Stimulated activated CD4-positive, alpha-beta T cell treated with anti-CD3 and anti-CD28 coated beads, Interleukin-12 subunit alpha, Interleukin-12 subunit beta, amount 100 ng/mL, for 4 hours (primary cell): ENCODE measurements around the gene RAB31.
"Not testable (repeated sequence)": the region's sequence is repeated elsewhere in the genome, so short reads cannot be mapped to it uniquely, and the experiment has no call there.

ENCODE experiments used
- DNase-seq: peaks from one replicate; pipeline ENCODE4 v3.0.0-alpha.2; 2020

RAB31 gene

GRCh38 chr18:9708057-9708433, at the start of gene RAB31:
Gene RAB31, plus strand, starts transcription at chr18:9708301. Its CDS starts 105 bp downstream, at chr18:9708406.
- DNase-seq, result no peak

GRCh38 chr18:9659499-9660375, 48.4 kb upstream of the RAB31 start:
- no peak for DNase-seq

- no peak for DNase-seq
These were observed 46.5 kb upstream of the RAB31 start for GRCh38 chr18:9661564-9661963.

- DNase-seq, result no peak
These were observed 44.7 kb upstream of the RAB31 start for GRCh38 chr18:9663377-9663776.

DNA sequence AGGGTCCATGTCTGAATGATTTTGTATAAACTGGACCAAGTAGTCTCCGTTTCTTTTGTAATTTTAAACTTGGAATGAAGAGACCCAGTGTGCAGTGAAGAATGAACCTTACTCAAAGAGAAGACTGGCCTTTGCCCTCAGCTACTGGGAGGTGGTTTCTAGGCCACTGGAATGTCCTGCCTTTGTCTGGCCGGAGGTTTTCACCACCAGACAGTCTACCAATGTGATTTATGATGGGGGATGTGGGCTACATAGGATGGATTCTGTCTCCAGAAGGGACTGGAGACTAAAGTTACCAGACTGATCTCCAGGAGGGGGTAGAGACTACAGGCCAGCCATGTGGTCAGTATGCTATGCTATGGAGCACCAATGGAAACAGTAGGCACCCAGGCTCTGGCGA, 42.8 kb upstream of the RAB31 start:
- DNase-seq, result no peak

DNA sequence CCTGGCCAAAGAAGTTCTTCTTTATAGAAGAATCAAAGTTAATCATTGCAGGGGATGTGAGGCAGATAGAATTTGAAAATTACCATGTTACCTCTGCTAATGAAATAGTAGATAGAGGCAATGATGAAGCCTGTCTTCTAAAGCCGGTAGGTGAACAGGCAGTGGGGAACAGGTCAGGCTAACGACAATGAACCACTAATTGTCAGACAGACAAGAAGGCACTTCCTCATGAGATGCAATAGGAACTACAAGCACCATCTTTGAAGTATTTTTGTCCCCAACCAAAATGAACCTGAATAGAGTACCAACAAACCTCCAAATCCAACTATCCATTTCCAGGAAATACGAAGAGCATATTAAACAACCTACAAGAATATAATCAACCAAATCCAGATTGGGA, 41.6 kb upstream of the RAB31 start:
- DNase-seq, result no peak

- no peak for DNase-seq
These were observed 39.1 kb upstream of the RAB31 start for GRCh38 chr18:9669016-9669415.

DNA sequence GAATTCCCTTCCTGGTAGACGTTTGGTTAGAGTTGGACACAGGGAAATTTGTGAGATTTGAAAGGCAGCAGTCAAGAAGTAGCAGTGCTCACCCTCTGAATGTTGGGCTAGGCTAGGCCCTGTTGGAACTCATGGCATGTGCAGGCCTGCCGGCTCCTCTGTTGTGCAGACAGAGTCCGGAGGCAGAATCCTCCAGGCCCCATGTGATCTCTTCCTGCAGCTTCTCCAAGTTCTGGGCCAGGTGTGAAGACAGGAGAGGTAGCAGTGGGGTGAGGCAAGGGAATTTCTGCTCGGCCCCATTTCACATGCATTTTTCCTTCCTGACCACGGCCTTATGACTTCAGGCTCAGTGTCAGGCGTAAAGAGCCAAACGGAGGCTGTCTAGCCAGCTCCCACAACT, 36.9 kb upstream of the RAB31 start:
- DNase-seq, result no peak

- no peak for DNase-seq
These were observed 34.5 kb upstream of the RAB31 start for GRCh38 chr18:9673296-9674251.

DNA sequence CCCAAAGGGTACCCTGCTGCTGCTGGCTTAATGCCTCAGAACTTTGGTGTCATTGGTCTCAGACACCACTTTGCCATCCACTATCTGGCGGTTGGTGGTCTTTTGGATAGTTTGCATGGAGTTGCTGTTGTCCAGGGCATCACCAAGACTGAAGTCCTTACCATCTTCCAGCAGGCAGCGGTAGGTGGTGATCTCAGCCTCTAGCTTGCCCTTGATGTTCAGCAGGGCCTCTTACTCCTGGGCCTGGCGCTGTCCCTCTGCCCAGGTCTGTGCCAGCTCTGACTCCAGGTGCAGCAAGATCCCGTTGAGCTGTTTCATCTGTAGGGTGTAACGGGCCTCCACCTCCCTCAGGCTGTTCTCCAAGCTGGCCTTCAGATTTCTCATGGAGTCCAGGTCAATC, 29.9 kb upstream of the RAB31 start:
- not testable (repeated sequence) for DNase-seq

DNA sequence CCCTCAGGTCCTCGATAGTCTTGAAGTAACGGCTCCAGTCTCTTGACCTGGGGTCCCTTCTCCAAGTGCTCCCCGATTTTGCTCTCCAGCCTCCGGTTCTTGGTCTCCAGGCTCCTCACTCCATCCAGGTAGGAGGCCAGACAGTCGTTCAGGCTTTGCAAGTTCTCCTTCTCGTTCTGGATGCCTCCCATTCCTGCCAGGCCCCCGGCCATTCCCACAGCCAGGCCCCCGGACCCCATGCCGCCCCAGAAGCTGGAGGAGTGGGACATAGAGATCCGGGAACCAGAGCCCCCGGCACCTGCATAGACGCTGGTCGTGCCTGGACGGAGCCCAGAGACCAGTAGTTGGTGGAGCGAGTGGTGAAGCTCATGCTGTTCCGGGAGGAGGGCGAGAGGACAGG, 29.0 kb upstream of the RAB31 start:
- no peak for DNase-seq

DNA sequence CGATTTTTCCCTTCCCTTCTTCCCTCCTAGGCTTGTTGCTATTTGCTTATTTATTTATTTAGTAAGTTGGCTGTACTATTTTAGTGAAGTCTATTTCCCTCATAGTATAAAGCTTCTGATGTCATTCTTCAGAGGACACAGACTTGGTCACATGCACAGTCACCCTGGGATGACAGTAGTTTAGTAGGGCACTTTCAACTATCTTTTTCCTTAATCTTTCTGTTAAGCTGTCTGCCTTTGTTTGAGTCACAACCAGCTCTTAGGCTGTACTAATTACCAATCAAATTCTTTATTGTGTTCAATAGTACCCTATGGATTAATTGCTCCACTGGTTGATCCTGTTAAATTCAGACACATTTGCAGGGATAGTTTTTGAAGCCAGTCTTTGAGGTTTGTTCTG, 26.9 kb upstream of the RAB31 start:
- no peak for DNase-seq

GRCh38 chr18:9682572-9682971, 25.5 kb upstream of the RAB31 start:
- DNase-seq, result no peak

GRCh38 chr18:9683418-9684396, 24.4 kb upstream of the RAB31 start:
- DNase-seq, result no peak

- DNase-seq, result no peak
These were observed 23.1 kb upstream of the RAB31 start for GRCh38 chr18:9684881-9685614.

DNA sequence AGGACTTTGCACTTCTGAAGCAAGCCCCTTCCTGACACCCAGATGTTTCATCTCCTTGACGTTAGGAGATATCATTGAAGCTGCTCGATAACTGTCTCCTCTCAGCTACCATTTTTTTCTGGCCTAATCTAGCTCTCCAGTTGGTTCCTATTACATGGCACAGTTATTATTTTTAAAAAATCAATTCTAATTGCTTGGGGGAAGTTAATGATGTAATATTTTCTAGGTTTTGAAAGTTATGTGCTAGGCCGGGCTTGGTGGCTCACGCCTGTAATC, 22.5 kb upstream of the RAB31 start:
- no peak for DNase-seq

DNA sequence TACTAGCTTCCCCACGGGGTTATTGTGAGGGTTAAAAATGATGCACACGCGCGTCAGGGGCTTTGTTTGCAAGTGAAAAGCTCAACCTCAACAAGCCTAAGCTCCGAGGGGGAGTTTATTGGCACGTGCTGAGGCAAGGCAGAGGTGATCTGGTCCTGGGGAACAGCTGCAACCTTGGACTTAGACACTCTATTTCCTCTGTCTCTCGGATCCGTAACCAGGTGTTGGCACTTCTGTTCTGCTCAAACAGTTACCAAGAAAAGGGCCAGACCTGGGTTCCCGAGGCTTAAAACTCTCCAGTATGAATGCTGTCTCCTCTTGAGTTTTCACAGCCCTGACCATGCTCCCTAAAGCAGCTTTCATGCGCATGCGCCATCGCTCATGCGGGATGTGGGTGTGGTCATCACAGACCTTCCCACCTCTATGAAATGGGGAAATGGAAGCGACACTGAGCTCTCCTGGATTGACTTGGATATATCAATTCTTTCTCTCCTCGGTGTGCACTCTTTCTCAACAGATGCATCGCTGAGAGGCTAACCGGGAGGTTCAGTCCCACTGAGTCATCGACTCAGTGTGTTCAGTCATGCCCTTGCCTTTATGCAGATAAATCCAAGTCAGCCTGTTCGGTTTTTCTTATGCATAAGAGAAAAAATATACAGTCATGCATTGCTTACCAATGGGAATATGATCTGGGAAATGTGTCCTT, 19.9 kb upstream of the RAB31 start:
- no peak for DNase-seq

DNA sequence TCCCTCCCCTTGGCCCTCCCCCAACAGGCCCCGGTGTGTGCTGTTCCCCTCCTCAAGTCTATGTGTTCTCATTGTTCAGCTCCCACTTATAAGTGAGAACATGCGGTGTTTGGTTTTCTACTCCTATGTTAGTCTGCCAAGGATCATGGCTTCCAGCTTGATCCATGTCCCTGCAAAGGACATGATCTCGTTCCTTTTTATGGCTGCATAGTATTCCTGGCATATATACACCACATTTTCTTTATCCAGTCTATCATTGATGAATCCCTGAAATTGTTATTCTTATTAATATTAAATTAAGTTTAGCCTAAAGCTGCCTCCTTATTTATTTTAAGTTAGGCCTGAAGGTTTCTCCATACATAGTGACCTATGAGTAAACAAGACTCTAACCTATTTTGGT, 18.8 kb upstream of the RAB31 start:
- DNase-seq, result no peak

DNA sequence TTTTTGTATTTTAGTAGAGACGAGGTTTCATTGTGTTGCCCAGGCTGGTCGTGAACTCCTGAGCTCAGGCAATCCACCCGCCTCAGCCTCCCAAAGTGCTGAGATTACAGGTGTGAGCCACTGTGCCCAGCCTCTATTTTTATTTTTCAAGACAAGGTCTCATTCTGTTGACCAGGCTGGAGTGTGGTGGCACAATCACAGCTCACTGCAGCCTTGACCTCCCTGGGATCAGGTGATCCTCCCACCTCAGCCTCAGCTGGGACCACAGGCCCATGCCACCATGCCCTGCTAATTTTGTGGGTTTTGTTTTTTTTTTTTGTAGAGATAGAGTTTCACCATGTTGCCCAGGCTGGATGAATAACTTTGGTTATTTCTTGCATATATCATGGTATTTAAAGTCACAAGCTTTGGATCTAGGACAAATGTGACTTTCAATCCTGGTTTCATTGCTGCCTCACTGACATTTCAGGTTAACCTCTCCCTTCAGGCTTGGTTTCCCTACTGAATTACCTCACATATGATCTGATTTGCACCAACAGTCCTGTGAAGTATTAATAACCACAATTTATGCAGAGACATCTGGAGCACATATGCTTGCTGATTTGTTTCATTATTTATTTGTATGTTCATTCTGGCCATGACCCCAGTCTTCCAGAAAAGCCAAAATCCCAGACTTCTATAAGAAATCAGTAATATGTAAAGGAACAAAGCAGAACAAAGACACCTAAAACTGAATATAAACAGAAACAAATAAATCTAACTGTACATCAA, 17.5 kb upstream of the RAB31 start:
- no peak for DNase-seq

DNA sequence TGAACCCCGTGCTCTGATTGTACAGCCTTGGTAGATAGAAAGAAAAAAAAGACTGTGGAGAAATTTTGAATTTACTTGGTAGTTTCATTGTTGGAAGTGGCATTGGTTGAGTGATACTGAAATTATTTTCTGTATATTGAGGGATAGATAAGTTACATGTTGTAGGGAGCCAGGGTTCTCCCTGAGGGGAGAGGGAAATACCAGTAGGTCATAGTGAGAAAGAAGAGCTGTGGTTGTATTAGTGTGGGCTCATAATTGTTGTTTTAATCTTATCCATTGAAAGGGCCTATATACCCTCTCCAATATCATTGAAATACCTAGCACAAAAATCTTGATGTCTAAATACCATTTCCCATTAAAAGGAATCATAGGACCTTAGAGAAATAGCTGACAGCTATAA, 16.9 kb upstream of the RAB31 start:
- DNase-seq, result no peak

- no peak for DNase-seq
These were observed 13.9 kb upstream of the RAB31 start for GRCh38 chr18:9694174-9694573.
